ENCODE data around the gene ANKS1B.

GRCh38 chr12:98903875-98904274 is 1080.9 kb downstream of the ANKS1B start:
- no peak for TF ChIP-seq POLR2A (IDR thresholded peaks at IDR 0.05)
- TF ChIP-seq CTCF (IDR thresholded peaks at IDR 0.05) = no peak
